ENCODE results near the gene WDFY4.

WDFY4 gene

DNA sequence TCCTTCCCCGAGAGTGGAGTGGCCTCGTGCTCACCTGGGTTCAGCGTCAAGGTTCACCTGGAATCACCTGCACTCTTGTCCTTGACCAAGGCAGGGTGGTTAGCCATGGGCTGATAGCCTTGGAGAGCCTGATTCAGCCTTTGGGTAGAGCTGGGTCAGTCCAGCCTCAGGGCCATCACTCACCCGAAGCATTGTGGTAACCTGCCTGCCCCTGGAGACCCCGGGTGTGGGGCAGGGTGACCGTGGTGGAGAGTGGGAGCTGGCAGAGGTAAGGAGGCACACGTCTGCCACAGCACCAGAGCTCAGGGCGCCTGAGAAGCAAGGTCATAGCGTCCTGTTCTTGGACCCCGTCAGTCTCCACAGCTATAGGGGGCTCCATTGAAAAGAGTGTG is 27.8 kb upstream of the WDFY4 start:
- no peak for DNase-seq

DNA sequence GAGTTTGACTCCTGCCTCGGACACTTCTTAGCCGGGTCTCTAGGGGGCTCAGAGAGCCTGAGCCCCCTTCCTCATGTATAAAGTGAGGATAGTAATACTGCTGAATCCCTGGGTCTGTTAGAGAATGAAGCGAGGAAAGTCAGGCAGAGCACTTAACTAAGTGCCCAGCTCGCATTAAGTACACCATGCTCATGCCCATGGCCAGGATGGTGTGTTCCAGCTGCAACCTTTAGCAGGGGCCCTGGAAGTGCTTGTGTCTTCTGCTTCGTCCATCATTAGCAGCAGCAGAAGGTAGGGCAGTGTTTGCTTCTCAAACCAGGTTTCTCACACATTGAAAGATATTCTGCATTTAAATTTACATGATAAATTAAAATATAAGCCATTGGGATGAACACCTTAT is 27.3 kb upstream of the WDFY4 start:
- no peak for DNase-seq

DNA sequence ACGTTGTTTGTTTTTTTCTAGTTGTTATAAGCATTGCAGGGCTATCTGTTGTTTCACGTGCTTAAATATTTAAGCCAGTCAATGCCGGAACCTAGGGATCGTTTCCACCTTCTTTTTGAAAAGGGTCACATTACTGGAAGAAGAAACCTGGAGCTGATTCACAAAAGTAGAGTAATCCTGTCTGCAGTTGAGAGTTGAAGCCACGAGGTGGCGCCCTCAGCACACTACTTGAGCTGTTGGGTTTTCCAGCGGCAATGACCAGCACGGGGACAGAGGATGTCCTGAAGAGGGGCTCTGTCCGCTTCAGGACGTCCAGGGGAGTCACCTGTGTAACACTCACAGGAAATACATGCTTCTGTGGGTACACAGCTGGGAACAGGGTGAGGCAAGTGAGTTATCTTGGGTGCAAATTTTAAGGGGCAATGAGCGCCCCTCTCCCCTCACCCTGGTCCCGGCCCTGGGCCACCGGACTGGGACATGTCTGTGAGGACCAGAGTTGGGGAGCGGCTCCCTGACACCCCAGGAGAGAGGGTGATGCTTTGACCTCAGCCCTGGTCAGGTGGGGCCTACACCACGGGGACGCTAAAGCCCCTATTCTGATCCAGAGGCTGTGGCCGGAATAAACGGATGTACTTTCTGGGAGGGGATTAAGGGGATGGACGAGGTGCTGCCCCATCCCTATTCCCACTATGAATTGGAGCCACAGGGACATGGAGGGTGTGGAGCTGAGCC is 26.3 kb upstream of the WDFY4 start:
- no peak for DNase-seq

DNA sequence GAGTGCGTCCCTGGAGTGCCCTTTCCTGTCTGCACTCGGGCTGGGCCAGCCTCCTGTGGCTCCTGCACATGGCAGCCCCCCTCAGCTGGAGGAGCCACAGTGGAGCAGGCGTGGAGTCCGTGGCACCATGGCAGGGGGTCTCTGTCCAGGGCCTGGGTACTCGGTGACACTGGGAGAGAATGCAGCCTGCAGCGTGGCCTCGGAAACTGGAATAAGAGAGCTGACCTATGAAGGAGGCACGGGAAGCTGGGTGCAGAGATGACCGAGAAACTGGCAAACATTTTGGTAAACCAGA is 25.8 kb upstream of the WDFY4 start:
- DNase-seq = no peak

DNA sequence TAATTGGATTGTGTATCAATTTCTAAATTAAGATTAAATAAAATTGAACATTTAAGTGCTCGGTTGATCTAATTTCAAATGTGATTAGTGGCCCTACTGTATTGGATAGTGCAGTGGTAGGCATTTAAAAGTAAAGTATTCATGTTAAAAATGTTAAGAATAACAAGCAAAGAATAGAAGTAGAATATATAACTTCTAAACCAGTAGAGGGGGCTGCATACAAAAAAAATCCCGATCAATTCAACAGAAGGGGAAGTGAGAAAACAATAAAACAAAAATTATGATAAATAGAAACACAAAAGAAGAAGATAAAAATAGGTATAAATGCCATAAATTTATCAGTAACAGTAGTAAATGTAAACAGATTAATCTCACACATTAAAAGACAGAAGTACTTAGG is 24.9 kb upstream of the WDFY4 start:
- DNase-seq = peak; percentile 1

DNA sequence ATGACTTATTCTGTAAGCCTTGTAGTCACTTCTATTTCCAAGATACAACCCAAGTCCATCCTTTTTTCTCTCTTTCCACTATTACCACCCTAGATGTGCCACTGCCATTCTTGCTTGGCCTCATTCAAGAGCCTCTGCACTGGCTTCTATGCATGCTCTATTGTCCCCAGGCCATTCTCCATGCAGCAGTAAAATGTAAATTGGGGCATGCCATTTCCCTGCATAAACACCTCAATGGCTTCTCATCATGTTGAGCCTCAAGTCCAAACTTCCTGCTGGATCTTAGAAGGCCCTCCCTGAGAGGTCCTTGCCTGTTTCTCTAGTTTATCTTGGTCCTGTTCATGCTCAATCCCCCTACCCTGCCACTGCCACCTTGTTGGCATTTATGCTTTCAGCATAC is 23.2 kb upstream of the WDFY4 start:
- no peak for DNase-seq

DNA sequence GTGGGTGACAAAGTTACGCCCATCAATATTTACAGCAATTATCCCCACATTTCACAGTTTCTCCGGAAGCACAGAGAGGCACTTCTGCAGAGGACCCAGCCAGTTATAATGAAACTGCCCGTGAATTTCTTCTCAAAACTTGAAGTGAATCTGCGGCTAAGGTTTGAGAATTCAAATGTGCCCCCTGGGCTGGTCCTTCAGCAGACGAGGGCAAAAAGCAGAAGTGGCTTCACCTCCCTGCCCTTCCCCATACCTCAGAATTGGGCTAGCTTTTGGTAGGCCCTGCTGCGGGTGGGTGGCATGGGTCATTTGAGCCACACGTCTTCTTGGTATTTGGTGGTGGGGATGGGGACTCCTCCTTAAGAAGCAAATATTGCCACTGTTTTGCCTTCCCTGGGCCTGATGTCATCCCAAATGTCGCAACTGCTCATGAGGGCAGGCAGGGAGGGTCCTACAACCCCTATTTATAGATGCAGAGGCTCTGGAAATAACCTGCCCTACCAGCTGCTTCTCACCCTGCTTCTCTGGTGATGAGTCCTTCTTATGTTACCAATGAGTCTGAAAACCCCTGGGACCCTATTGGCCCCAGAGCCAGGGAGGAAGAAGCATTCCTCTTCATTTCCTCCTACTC is 16.6 kb upstream of the WDFY4 start:
- DNase-seq = no peak

DNA sequence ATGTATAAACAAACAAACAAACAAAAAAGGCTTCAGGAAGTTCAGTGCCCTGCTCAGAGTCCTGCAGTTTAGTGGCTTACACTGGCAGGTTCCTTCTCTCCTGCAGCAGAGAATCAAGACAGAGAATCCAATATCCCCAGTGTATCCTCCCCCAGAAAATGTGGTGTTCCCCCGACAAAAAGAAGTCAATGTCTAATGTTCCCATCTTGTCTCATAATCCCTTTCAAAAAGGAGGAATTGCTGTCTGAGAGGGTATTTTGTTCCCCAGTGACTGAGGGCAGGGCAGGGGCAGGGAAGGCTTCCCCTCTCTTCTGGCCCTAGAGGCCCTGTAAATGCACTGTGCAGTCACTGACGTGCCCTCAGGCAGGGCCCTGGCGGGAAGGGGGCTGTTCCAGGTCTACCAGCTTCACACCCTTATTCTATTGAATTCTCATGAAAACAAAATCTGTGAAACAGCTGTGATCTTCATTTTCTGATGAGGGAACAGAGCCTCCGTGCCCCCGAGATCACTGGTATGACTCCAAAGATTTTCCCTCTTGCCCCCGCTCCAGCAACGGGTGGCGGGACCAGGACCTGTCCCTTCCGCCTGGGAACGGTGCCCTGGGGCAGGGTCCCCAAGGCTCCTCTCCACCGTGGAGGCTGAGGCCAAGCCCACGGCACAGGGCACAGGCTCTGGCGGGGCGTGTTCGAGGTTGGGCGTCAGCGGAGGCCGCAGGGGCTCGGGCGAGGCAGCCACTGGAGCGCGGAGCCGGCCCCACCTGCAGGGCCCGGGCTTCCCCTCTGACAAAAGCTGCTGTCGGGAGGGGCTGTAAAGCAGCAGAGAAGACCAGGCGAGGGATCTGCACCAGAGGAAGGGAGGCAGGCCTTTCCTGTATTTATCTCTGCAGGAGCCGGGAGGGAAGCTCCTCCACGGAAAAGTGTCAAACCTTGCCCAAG is 13.4 kb upstream of the WDFY4 start:
- DNase-seq = no peak

DNA sequence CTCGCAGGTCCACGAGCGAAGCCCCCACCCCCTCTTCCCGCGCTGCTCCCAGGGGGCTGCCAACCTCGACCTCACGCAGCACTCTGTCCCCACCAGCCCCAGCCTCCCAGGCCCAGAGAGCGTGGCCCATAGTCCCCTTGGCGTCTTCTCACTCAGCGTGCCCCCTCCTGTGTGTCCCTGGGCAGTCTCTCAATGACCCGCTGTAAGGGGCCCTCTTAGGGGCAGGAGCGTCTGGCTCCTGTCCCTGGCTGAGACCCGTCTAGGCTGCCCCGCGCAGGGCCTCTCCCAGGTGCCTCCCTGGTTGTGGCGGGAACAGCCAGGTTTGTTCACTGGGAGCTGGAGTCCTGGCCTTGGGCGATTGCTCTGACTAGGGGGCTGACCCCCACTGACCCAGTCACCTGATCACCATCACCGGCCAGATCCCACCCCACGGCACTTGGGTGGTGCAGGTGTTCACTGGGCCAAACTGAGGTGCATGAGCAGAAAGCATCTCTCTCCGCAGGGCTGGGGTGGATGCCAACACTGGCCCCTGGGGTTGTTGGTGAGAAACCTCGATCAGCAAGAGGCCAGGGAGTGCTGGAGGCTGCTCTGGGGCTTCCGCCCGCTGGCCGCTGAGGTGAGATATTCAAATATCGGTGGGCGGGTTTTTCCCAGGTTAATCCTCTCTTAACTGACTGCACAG is 12.6 kb upstream of the WDFY4 start:
- no peak for DNase-seq

DNA sequence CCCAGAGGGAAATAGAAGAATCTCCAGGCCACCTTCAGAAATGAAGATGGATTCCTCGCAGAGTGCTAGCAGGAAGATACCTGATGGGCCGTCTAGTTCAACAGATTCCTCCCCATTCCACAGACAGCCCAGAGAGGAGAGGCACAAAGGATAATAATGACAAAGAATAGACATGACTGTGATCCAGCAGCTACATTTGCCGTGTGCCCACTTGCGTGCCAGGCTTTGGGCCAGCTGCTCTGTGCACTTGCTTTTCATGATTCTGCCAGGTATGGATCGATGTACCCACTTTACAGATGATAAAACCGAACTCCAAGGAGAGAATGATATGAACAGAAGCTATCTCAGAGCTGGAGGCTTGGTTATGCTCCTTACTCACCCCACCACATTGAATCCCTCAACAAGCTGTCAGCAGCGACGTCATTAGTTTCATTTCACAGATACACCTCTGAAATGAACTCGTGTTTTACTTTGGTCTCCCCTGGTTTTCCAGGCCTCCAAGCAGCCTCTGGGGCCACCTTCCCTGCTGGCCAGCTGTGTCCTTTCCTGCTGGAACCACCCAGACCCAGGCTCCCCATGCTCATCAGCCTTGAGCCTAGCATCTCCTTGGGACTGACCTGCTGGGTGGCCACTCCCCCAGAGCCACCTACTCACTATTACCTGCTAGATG is 11.9 kb upstream of the WDFY4 start:
- no peak for DNase-seq

DNA sequence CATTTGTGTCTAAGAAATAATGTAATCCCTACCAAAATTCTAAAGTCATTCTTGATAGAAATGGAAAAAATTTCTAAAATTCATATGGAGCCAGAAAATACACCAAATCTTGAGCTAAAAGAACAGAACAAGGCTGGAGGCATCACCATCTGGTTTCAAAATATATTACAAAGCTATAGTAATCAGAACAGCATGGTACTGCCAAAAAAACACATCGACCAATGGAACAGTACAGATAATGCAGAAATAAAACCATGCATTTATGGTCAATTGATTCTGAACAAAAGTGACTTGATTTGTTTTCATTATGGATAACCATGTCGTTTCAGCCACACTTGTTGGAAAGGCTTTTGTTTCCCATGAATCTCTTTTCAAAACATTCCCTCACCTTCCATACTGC is 7.0 kb upstream of the WDFY4 start:
- no peak for DNase-seq

DNA sequence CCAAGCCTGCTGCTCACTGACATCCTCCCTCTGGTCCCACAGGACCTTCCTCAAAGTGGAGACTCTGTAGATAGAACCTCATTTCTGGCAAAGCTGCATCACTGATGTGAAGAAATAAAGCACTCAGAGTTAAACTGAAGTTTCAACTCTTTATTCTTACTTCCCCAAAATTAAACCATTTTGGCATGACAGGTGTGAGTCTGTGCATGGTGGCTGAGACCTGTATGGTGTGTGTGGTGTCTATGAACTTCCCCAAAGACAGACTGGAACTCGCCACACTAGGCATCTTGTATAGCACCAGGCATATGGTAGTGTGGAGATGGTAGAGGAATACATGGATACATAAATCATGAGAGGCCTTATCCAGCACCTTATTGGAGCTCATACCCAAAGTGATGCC is 6.6 kb upstream of the WDFY4 start:
- no peak for DNase-seq

DNA sequence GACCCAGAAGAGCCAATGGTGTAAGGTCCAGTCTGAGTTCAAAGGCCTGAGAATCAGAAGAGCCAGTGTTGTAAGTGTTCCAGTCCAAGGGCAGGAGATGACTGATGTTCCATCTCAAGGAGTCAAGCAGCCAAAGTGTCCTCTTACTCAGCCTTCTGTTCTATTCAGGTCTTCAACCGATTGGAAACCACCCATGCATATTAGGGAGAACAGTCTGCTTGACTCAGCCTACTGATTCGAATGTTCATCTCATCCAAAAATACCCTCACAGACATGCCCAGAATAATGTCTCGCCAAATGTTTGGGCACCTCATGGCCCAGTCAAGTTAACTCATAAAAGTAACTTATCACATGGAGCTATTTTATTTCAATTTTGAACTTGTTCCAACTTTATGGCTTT is 2.9 kb upstream of the WDFY4 start:
- DNase-seq = no peak

DNA sequence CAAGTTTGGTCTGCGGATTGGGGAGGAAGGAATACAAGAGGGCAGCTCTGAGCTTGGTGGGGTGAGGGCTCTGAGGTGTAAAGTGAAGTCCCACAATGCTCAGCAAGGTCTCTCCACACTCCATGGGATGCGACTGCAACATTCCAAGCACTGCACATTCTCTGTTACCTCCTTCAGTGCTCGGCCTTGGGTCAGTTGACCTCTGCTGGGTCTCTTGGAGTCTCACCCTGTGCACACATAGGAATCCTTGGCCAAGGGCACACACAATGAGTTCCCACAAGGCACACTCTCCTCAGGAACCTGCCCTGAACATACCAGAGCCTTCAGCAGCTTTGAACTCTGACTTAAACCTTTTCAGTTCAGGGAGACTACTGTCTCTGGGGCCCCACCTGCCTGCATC is 2.4 kb upstream of the WDFY4 start:
- no peak for DNase-seq

DNA sequence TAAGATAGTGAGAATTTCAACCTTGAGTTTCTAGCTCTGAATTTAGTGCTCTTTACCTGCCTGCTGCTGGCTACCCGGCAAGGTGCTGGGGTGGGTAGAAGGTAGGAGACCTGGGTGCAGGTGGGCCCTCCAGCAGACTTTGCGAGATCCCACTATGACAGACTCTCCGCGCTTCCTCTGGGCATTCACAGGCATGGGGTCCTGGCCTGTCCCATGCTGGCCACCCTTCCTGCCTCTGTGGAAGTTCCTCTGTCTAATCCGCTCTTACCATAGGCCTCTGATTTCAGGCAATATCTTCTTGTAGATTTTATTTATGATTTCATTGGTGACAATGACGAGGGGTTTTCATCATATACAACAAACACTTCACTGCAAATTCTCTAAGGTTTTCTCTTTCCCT is 1.2 kb upstream of the WDFY4 start:
- no peak for DNase-seq

DNA sequence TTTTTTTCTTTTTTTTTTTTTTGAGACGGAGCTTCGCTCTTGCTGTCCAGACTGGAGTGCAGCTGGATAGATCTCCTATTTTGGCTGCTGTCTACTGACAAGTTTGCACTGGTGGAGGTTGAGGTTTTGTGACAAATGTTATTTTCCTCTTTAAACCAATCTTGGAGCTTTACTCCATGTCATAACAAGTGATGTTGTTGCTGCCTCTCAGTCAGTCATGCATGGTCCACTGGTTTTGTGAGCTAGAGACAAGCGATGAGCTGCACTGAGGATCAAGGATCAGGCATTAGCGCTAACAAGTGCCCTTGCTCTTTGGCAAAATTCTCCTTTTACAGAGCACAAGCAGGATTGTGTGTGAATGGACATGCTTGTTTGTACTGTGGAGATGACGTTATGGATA is 805 bp upstream of the WDFY4 start:
- no peak for DNase-seq

DNA sequence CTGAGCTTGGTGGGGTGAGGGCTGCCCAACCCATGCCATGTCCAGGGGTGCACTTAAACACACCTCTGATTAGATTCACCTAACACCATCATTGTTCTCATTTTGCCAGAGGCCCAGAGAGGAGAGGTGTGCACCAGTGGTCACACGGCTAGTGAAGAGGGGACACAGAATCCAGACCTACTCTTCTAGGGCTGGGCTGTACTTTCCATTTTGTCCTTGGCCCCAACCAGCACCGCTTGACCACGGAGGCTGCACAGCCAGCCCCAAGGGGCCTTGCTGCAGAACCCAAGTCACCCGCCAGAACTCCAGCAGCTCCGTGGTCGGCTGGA is 246 bp upstream of the WDFY4 start:
- DNase-seq = no peak

DNA sequence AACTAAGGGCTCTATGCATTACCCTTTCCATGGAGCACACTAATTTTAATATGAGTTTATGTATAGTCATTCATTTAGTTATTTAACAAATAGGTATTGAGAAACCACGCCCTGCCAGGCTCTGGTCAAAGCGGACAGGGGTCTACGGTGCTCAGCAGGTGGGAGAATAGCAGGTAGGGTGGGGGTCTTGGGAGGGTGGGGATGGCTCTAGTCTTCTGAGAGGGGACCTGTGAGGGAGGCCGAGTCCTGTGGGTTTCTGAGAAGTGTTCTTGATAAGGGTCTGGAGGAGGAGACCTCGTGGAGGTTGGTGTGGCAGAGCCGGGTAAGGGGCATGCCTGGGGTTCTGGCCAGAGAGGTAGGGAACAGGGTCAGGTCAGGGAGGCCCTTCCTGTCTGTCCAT is 1.1 kb downstream of the WDFY4 start:
- DNase-seq = no peak

DNA sequence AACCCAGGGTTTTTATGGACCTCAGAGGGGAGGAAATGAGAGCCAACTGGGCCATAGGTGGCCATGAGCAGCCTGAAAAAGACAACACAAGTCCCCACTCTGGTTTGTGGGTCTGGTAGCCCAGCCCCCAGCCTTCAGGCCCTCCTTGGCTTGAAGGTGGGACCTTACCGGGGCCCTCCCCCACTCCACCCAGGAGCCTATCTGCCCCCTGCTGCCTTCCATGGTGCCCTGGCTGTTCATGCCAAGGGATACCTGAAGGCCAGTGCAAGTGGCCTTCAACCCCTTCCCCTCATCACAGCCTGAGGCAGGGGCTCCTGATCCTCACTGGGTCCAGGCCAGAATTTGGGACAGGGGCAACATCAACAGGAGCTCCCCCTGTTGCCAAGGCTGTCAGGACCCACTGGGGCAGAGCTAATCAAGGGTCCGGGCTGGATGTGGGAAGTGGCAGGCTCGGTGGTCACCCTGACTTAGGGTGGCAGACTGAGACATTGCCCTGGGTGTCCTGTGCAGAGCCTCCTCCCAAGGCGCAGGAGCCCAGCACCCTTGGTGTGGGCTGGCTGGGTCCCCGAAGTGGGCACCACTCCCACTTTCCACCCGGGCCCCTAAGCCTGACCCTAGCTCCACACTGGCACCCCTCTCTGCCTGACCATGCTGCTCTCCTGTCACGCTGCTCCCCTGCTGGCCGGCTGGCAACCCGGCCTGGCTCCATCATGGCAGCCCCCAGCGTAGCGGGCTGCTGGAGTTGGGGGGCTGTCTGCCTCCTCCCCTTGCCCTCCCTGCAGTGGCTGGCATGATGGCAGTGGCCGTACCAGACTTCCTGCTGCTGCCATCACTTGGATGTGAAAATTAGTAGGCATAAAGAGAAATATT is 6.4 kb downstream of the WDFY4 start:
- DNase-seq = no peak

DNA sequence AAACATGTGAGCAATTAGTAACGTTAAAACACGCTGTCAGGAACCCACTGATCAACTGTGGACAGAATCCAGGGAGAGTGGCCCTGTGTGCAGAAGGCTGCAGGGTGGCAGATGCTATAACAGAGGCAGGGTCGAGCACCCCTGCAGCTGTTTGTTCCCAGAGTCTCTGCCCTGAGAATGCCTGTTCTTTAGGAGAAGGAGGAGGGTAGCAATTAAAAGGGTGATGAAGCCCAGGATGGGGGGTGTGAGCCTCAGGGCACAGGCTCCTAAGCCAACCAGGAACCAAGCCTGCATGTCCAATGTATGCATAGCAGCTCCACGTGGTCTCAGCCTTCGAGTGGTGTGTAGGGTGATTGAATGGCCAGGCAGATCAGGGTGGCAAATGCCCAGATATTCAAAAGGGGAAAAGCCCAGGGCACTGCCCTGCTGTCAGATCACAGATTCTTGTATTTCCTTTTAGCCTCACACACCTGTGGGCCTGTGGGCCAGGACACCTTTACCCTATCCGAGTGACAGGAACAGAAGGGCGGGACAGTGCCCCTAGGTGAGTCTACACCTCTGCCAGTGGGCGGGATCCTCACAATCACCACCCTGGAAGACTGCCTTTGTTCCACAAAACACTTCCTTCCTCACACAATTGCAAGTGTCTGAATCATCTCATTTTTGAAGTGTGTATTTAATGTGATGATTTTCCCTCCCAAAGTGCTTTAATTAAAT is 7.3 kb downstream of the WDFY4 start:
- DNase-seq = no peak

DNA sequence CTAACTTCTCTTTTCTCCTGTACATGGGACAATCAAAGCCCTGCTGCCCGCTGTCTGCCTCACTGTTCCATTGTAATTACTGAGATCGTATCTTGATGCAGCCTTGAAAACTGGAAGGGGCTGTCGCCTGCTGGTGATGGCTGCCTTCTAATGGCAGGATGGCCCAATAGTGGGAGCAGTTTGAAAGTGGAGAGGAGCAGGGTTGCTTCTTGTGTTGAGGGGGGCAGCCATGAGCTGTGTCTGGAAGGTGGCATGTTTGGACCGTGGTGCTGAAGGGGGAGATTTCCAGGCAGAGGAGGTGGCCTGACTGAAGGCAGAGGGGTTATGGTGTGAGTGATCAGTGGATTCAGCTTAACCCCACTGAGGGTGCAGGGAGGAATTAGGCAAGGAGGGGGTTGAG is 8.1 kb downstream of the WDFY4 start:
- no peak for DNase-seq

DNA sequence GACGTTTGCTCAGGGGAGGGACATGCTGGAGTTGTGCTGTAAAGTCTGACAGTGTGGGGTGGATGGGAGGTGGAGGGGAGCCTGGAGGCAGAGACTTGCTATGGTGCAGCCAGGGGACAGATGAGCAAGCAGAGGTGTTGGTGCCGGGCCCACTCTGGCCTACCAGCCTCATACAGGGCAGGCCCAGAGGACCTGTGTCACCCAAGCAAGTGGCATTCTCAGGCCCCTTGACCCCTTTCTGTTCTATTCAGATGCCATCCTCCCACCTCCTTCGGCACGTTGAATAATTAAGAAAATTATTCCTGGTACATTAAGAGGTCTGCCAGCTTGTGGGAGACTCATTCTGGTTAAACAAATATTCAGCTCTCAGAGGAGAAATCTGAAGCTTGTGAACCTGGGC is 8.5 kb downstream of the WDFY4 start:
- DNase-seq = no peak

Data from NCI-H526 treated with DMSO at 0.1 percent for 48 hours (cell line).